ENCODE measurements around the gene AOPEP.

The AOPEP gene

GRCh38 chr9:94743035-94743954, 16.8 kb downstream of the AOPEP start:
- DNase-seq (ENCODE audit: insufficient read length, low spot score) (no peak), FAIRE-seq (no peak)
- TF ChIP-seq CTCF (IDR thresholded peaks at IDR 0.05; ENCODE audit: insufficient read depth, missing control alignments): no peak

- no peak for TF ChIP-seq CTCF (IDR thresholded peaks at IDR 0.05; ENCODE audit: insufficient read depth, missing control alignments)
- DNase-seq (ENCODE audit: insufficient read length, low spot score): no peak
- FAIRE-seq: no peak
Observed at GRCh38 chr9:94745806-94746540, 19.5 kb downstream of the AOPEP start.

- TF ChIP-seq CTCF (IDR thresholded peaks at IDR 0.05; ENCODE audit: insufficient read depth, missing control alignments): no peak
- no peak for FAIRE-seq
- DNase-seq (ENCODE audit: insufficient read length, low spot score): no peak
Observed at GRCh38 chr9:94746541-94747370, 20.3 kb downstream of the AOPEP start.

GRCh38 chr9:94754976-94755475, 28.5 kb downstream of the AOPEP start:
- FAIRE-seq: no peak
- DNase-seq (ENCODE audit: insufficient read length, low spot score): no peak
- no peak for TF ChIP-seq CTCF (IDR thresholded peaks at IDR 0.05; ENCODE audit: insufficient read depth, missing control alignments)

GRCh38 chr9:94757158-94757557, 30.7 kb downstream of the AOPEP start:
- FAIRE-seq (no peak), DNase-seq (ENCODE audit: insufficient read length, low spot score) (no peak)
- TF ChIP-seq CTCF (IDR thresholded peaks at IDR 0.05; ENCODE audit: insufficient read depth, missing control alignments): no peak

GRCh38 chr9:94758031-94758430, 31.5 kb downstream of the AOPEP start:
- no peak for FAIRE-seq
- DNase-seq (ENCODE audit: insufficient read length, low spot score): no peak
- no peak for TF ChIP-seq CTCF (IDR thresholded peaks at IDR 0.05; ENCODE audit: insufficient read depth, missing control alignments)

All from D721Med (cell line).